GM18505 (cell line): ENCODE data around the gene TECPR1.
A peak's percentile ranks its signal among the peaks of the same experiment; 100 is the strongest.

ENCODE experiments used
- ATAC-seq: cut with Tn5 transposase; IDR thresholded peaks from one replicate; pipeline ENCODE4 v1.9.1; 2021; ENCODE audit not compliant: unreplicated experiment
- POLR2A ChIP-seq: IDR thresholded peaks from 4 replicates; pipeline ENCODE4 v1.6.1; 2011; ENCODE audit warnings: borderline replicate concordance; ENCODE audit not compliant: insufficient read depth, insufficient read length; ENCODE audit errors: extremely low read depth

TECPR1 gene

DNA sequence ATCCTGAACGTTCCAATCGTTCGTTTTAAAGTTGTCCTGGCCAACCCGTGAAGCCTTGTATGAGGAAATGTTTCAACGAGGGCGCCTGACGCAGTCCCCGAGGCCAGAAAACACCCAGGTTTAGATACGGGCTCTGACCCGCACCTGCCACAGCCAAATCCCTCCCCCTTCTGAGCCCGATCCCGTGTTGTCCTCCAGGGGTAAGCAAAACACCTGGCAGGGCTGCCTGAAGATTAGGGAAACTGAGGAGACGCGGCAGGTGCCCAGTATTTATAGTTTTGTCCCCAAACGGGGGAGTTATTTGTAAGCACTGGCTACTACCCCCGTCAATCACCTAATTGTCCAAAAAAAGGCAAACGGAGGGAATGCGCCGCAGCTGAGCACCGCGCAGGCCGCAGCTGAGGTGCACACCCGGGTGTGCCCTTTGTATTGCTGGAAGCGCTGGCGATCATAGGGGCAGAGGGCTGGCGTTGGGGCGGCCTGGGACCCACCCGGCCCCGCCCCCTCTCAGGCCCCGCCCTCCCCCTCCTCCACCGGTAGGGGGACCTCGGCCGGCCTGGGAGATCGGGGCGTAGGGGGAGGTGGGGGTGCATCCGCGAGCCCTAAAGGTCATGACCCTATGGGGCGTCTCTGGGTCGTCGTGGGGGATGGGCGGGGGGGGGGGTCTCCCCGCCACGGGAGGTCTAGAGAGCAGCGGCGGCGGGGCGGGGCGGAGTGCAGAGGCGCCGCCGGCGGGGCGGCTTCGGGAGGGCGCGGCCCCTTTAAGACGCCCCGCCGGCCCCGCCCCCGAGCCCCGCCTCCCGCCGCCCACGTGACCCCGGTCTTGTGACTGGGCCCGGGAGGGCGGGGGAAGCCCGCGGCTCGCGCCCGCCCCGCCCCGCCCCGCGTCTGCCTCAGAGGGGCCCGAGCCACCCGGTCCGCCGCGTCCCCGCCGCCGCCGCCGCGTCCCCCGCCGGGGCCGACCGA is 29.0 kb upstream of the TECPR1 start, which contains the start of gene BRI3:
TSS of gene BRI3 (plus strand) at position 896 of the 966 bp plus-strand sequence. CDS start 110 bp downstream, outside the sequence.
- TF ChIP-seq POLR2A = peak; percentile 63
- peak; percentile 73 for ATAC-seq

DNA sequence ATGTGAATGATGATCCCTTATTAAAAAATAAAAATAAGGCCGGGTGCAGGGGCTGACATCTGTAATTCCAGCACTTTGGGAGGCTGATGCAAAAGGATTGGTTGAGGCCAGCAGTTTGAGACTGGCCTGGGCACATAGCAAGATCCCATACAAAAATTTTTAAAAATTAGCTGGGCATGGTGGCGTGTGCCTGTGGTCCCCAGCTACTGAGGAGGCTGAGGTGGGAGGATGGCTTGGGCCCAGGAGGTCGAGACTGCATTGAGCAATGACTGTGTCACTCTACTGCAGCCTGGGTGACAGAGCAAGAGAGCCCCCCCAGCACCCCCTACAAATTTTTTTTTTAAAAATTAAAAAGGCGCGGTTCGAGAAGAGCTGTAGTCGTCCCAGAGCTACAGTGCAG is 28.3 kb upstream of the TECPR1 start:
- ATAC-seq = no peak
- no peak for TF ChIP-seq POLR2A

DNA sequence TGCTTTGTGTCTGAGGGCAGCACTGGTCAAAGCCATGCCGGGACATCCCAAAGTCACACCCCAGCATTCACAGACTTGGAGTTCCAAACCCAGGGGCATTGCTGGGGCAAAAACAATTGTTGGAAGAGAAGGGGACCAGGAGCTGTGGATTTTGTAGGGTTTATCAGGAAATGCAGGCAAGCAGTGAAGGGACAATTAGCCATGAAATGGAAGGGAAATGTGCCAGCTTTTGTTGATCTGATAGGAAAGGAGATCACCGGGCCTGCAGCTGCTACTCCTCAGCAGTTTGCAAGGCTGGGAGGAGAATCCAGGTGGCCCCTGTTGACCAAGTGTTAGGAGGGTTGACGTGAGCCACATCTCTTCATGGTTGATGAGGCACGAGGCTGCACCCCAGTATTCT is 26.9 kb upstream of the TECPR1 start:
- ATAC-seq = no peak
- TF ChIP-seq POLR2A = no peak

DNA sequence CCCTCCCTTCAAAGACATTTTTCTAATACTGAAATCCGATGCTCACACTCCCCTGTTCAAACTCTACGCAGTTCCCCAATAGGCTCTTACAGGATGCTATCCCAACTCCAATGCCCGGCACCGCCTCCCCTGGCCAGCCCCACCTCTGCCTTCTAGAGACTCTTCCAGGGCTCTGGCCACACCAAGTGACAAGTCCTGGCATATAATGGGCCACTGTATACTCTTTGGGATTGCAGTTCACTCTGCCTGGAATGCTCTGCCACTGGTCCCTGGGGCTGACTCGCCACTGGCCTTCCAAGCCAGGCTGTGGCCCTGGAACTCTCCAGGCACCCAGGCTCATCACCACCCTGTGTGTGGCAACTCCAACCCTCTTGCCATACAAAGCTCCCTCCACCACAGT is 26.4 kb upstream of the TECPR1 start:
- no peak for TF ChIP-seq POLR2A
- ATAC-seq = no peak

DNA sequence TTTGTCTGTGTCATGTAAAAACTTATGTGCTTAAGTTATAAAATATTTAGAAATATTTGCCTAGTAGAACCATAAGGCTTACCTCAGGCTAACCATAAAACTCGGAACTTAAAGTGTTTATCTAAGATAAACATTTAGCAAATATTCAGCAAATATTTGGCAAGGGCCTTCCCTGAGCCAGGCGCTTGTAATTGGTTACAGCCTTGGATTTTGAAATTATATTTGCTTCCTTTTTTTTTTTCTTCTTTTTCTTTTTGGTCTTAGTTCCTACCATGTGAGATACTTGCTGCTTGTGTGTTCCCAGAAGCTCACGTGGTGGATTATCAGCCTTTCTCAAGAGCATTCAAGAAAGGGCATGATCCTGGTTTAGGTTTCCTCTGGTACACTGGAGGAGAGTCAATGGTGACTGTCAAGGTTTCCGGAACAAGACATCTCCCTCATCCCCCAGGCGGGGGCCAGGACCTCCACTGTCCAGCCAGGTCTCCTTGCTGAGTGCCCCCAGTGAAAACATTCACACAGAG is 24.3 kb upstream of the TECPR1 start:
- ATAC-seq = no peak
- no peak for TF ChIP-seq POLR2A

DNA sequence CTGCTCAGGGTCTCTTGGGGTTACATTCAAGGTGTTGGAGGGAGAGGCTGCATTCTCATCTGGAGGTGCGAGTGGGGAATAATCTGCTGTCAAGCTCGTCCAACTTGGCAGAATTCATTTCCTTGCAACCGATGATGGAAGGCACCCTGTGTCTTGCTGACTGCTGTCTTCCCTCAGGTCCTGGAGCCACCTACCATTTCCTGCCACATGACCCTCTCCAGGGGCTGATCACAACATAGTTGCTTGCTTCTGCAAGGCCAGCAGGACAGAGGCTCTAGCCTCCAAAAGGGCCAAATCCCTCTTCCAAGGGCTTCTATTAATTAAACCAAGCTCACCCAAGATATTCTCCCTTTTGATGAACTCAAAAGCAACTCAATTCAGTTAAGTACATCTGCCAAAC is 15.3 kb upstream of the TECPR1 start:
- no peak for ATAC-seq
- no peak for TF ChIP-seq POLR2A

DNA sequence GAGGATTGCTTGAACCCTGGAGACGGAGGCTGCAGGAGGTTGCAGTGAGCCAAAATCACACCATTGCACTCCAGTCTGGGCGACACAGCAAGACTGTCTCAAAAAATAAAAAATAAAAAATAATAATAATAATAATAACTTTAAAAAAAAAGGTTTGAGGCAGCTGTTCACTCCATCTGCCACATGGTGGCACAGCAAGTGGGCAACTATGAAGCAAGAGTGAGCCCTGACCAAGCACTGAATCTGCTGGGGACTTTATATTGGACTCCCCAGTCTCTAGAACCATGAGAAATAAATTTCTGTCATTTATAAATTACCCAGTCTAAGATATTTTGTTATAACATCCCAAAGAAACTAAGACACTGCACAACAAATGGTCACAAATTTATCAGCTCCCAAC is 14.8 kb upstream of the TECPR1 start:
- ATAC-seq = no peak
- TF ChIP-seq POLR2A = no peak

DNA sequence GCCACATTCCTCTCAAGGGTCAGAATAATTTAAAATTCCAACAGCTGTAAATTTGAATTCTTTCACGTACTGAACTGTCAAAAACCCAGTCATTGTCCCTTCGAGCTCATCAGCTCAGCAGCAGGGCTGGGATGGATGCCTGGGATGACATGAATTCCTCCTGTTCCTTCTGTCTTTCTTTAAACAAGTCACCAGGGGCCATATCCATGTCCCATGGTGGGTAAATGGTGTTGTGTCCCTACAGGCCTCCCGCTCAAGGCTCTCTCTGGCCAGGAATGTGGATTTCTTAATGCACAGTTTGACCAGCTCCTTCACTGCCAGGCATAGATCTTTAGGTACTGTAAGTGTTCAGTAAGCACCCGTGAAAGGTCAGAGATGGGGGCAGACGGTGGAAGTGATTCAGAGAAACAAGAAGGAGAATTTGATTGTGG is 13.8 kb upstream of the TECPR1 start:
- TF ChIP-seq POLR2A = no peak
- ATAC-seq = no peak

DNA sequence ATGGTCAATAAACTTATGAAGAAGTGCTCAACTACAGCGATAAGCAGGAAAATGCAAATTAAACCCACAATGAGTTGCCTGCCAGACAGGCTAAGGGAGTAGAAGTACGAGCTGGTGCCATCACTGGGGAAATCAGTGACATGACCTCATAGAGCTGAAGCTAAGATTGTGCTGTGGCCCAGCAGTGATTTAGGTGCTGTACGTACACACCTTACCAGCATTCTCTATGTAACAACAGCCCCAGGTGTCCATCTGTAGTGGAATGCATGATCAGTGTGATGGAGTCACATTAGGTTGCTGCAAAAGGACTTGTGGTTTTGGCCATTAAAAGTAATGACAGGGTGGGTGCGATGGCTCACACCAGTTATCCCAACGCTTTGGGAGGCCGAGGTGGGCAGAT is 5.7 kb upstream of the TECPR1 start:
- TF ChIP-seq POLR2A = no peak
- no peak for ATAC-seq

DNA sequence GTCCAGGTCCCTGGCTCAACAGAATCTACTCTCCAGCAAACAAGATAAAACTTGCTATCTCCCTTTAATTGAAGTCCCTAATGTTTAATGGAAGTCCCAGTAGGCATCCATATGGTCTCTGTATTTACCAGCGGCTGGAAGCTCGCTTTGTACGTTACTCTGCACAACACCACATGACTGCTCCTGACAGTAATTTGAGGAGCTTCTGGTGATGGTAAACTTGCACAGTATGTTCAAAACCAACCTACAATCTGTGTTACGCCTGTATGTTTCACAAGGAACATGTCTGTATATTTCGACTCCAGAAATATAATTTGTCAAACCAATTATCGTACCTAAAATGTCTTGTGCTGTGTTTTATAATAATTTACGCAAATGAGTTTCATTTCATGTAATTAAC is 4.4 kb upstream of the TECPR1 start:
- no peak for ATAC-seq
- no peak for TF ChIP-seq POLR2A

DNA sequence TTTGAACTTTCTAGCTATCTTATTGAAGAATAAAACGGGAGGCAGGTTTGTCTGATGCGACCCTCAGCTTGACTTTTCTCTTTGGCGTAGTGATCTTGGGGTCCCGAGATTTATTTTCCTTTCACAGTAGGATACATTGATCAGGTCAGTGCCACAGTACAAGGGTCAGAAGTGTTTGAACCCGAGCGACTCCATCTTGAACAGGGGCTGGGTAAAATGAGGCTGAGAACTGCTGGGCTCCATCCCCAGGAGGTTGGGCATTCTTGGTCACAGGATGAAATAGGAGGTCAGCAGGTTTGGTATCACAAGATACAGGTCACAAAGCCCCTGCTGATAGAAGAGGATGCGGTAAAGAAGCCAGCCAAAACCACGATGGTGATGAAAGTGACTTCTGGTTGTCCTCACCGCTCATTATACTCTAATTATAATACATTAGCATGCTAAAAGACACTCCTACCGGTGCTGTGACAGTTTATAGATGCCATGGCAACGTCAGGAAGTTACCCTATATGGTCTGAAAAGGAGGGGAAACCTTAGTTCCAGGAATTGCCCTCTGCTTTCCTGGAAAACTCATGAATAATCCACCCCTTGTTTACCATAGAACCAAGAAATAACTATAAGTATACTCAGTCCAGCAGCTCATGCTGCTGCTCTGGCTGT is 3.0 kb upstream of the TECPR1 start:
- ATAC-seq = no peak
- no peak for TF ChIP-seq POLR2A

DNA sequence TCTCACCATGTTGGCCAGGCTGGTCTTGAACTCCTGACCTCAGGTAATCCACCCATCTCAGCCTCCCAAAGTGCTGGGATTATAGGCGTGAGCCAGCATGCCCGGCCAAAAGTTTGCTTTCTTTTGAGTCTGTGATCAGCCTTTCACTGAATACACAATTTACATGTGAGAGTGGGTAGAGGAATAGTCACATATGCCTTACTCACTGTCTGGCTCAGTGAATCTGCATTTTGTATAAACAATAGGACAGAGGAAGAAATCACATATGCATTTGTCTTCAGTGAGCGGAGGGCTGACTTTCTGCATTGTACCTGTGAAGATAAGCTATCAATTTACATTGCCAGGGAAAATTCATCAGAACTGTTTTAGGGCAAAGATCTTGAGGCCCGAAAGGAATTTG is 2.5 kb upstream of the TECPR1 start:
- TF ChIP-seq POLR2A = no peak
- ATAC-seq = no peak

DNA sequence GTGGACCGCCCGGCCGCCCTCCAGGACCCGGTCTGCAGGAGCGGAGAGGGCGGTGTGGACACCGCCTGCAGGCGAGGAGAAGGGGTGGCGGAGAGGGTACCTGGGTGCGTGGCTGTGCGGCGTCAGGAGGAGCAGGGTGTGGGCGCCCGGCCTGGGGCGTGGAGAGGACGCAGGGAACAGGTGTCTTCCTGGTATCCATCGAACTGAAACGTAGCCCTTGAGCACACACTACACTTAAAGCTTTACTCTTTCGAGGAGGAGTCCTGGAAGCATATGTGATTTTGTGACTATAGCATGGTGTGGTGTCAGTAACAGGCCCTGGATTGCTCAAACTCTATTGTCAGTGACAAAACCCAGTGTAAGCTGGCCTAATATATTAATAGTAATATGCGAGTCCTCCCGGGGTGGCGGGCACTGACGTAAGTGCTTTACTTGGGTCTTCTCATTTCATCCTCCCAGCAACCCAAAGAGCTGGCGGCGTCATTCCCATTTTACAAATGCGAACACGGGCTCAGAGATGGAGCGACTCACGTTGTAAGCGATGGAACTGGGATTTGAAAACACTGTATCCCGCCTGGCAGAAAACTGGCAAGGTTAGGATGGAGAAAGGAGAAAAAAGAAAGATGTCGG is 508 bp upstream of the TECPR1 start:
- TF ChIP-seq POLR2A = no peak
- no peak for ATAC-seq
